Measurements from ENCODE around the gene PRAMEF4.
"Not testable (repeated sequence)": the region's sequence is repeated elsewhere in the genome, so short reads cannot be mapped to it uniquely, and the experiment has no call there.

Gene PRAMEF4

DNA sequence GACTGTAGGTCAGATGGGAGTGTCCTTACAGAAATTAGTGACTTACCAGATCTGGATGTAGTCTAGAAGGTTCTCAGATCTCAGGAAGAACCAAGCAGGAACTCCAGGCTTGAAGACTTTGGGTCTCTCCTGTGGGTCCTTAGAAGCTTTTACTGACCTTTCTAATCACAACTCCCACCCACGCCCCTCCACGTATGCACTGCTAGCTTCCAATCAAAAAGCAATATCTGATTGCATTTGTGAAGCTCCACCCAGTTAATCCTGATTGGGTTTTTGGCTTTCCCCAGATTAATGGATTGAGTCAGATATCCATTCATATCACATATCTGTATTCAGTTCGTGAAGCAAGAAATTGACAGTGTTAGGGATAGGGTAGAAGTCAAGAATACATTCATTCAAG is at the start of gene PRAMEF4:
PRAMEF4 (minus strand) TSS at position 101 of the 400 bp plus-strand sequence. CDS start 2,807 bp downstream, outside the sequence.
- H3K9me3 ChIP-seq; H3K36me3 ChIP-seq; H3K4me3 ChIP-seq (ENCODE audit: low read depth in 1 of 2, low read length in 1 of 2); H3K27ac ChIP-seq; H3K4me1 ChIP-seq (ENCODE audit: control insufficient read depth in 1 of 2, insufficient read depth in 1 of 2, low read depth in 1 of 2, low read length in 1 of 2); H3K27me3 ChIP-seq: not testable (repeated sequence)

DNA sequence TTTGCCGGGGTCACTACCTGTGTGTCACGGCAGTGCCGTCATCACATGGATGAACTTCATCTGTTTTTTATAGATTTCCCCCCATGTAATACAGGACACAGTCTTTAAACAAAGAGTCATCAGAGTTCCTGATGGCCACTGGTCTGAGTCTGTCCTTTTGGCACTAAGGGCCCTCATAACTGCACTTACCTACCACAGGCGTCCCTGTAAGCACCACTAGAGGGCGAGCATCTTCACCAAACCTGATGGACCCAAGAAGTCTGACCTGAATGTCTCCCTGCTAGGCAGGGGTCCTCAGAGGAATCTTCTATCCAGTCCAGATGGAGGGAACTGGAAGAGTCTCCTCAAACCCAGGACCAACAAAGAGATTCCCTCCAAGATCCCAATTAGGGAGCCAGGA is 38.4 kb upstream of the PRAMEF4 start:
- not testable (repeated sequence) for H3K27me3 ChIP-seq; H3K36me3 ChIP-seq; H3K4me1 ChIP-seq (ENCODE audit: control insufficient read depth in 1 of 2, insufficient read depth in 1 of 2, low read depth in 1 of 2, low read length in 1 of 2); H3K9me3 ChIP-seq; H3K4me3 ChIP-seq (ENCODE audit: low read depth in 1 of 2, low read length in 1 of 2); H3K27ac ChIP-seq

DNA sequence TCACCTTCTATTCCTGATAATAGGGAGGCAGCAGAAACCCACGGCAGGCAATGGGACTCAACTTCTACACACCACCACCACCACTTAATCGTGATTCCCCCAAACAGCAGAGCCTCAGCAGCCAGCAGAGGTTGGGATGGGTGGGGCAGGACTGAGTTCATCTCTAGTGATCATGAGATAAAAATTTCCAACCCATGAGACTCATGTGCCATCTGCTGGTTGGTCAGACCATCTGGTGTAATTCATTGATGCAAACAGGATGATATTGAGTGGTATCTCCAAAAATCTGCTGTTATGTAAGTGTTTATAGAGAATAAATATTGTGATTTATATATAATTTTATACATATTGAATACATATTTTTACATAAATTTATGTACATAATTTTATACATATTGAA is 35.7 kb upstream of the PRAMEF4 start:
- not testable (repeated sequence) for H3K9me3 ChIP-seq; H3K27ac ChIP-seq; H3K27me3 ChIP-seq; H3K4me3 ChIP-seq (ENCODE audit: low read depth in 1 of 2, low read length in 1 of 2); H3K4me1 ChIP-seq (ENCODE audit: control insufficient read depth in 1 of 2, insufficient read depth in 1 of 2, low read depth in 1 of 2, low read length in 1 of 2); H3K36me3 ChIP-seq

DNA sequence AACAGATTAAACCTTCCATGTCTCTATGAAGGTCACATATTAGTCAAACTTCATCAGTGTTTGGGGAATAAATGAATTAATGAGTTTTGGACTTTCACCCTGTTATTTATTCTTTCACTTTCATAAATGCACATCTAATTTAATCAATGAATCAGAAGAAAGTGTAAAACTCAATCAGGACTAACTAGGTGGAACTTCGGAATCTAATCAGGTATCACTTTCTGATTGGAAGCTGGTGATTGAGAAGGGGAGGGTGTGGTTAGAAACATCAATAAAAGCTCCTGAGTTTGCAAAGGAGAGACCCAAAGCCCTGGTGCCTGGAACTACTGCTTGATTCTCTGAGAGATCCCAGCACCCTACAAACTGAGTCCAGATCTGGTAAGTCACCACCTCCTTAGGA is 30.3 kb upstream of the PRAMEF4 start, which contains the start of gene PRAMEF7:
PRAMEF7 (plus strand) TSS at position 301 of the 400 bp plus-strand sequence. CDS start 1,083 bp downstream, outside the sequence.
- not testable (repeated sequence) for H3K4me1 ChIP-seq (ENCODE audit: control insufficient read depth in 1 of 2, insufficient read depth in 1 of 2, low read depth in 1 of 2, low read length in 1 of 2)

DNA sequence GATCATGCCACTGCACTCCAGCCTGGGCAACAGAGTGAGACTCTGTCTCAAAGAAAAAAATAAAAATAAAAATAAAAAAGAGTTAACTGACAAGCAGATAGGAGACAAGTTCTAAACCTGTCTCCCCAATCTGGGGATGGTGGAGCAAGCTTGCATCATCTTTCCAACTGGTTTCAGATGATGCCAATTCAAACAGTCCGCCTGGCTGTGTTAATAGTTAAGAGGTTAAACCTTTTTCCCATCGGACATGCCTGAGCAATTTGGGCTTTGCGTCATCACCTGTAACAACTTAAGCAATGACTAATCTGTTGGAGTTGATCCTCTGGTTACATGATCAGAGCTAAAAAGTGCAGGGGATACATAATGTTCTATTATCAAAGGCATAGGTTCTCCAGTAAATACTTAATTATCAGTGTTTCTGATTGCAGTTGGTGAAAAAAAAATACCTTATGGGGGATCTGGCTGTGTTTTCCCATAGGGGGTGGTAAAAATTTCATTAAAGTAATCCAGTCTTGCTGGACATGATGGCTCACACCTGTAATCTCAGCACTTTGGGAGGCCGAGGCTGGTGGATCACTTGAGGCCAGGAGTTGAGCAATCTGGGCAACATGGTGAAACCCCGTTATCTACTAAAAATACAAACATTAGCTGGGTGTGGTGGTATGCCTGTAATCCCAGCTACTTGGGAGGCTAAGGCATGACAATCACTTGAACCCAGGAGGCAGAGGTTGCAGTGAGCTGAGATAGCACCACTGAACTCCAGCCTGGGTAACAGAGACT is 18.0 kb upstream of the PRAMEF4 start:
- not testable (repeated sequence) for H3K9me3 ChIP-seq; H3K4me1 ChIP-seq (ENCODE audit: control insufficient read depth in 1 of 2, insufficient read depth in 1 of 2, low read depth in 1 of 2, low read length in 1 of 2); H3K4me3 ChIP-seq (ENCODE audit: low read depth in 1 of 2, low read length in 1 of 2); H3K27me3 ChIP-seq; H3K27ac ChIP-seq; H3K36me3 ChIP-seq

More for the DNA sequence above, 30.3 kb upstream of the PRAMEF4 start, which contains the start of gene PRAMEF7:
- H3K36me3 ChIP-seq; H3K9me3 ChIP-seq; H3K27me3 ChIP-seq; H3K4me3 ChIP-seq (ENCODE audit: low read depth in 1 of 2, low read length in 1 of 2); H3K27ac ChIP-seq: not testable (repeated sequence)

DNA sequence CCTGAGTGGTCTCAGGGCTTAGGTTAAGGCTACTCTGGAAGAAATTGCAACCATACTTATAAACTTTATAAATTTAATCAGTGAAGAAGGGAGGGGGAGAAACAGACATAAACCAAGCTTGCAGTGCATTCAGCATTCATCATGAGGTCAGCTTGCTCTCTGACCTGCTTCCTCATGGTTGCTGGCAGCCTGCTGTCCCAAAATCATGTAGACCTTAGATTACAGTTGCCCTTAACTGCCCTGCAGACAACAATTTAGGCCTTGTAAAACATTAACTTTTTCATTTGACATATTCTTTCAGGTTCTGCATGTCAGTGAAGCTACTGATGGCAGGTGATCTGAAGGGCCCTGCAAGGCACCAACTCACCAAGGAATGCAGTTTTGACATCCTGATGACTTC is 13.2 kb upstream of the PRAMEF4 start:
- not testable (repeated sequence) for H3K4me3 ChIP-seq (ENCODE audit: low read depth in 1 of 2, low read length in 1 of 2); H3K4me1 ChIP-seq (ENCODE audit: control insufficient read depth in 1 of 2, insufficient read depth in 1 of 2, low read depth in 1 of 2, low read length in 1 of 2); H3K27ac ChIP-seq; H3K9me3 ChIP-seq; H3K36me3 ChIP-seq; H3K27me3 ChIP-seq

DNA sequence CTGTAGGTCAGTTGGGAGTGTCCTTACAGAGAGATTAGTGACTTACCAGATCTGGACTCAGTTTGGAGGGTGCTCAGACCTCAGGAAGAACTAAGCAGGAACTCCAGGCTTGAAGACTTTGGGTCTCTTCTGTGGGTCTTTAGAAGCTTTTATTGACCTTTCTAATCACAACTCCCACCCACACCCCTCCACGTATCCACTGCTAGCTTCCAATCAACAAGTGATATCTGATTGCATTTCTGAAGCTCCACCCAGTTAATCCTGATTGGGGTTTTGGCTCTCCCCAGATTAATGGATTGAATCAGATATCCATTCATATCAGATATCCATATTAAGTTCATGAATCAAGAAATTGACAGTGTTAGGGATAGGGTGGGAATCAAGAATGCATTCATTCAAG is 12.2 kb upstream of the PRAMEF4 start, which contains the start of gene PRAMEF10:
PRAMEF10 (minus strand) TSS at position 101 of the 400 bp plus-strand sequence. CDS start 2,423 bp downstream, outside the sequence.
- H3K27ac ChIP-seq; H3K36me3 ChIP-seq; H3K9me3 ChIP-seq; H3K4me3 ChIP-seq (ENCODE audit: low read depth in 1 of 2, low read length in 1 of 2); H3K27me3 ChIP-seq; H3K4me1 ChIP-seq (ENCODE audit: control insufficient read depth in 1 of 2, insufficient read depth in 1 of 2, low read depth in 1 of 2, low read length in 1 of 2): not testable (repeated sequence)

DNA sequence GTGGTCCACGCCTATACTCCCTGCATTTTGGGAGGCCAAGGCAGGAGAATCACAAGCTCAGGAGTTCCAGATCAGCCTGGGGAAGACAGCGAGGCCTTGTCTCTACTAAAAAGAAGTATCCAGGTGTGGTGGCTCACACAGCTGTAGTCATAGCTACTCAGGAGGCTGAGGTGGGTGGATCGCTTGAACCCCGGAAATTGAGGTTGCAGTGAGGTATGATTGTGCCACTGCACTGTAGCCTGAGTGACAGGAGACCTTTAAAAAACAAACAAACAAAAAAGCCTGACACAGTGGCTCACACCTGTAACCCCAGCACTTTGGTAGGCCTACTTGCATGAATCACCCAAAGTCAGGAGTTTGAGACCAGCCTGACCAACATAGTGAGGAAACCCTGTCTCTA is 7.5 kb downstream of the PRAMEF4 start:
- not testable (repeated sequence) for H3K9me3 ChIP-seq; H3K27ac ChIP-seq; H3K27me3 ChIP-seq; H3K4me1 ChIP-seq (ENCODE audit: control insufficient read depth in 1 of 2, insufficient read depth in 1 of 2, low read depth in 1 of 2, low read length in 1 of 2); H3K4me3 ChIP-seq (ENCODE audit: low read depth in 1 of 2, low read length in 1 of 2); H3K36me3 ChIP-seq

DNA sequence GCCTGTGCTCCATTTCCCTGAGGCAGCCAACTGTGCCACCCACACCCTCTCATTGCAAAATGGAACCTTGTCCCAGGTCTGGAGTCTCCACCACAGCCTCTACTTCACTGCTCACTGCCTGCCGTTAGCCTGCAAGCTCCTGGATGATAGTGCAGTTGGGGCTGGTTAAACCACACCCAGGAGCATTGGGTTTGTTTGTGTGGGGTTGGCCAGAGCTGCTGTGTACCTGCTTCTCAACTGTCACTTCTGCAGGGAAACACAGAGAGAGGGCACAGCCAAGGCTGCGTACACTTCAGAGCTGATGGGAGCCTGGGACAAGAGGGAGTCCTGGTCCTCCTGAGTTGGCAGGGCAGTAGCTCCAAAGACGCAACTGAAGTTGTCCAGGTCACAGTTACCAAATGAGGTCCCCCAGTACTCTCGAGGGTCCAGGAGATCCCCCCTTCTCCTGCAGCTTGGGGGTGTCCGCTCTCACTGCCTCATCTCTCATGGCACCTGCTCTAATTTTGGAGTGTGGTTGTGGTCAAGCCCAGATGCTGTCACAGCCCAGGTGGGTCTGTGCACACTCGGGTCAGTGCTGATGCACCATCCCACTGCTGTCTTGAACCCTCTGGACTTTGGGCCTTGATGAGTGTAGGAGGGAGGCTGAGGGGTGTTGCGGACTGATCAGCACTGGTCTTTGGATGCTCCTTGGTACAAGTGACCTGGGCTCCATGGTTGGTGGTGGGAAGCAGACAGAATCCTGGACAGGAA is 22.7 kb downstream of the PRAMEF4 start:
- not testable (repeated sequence) for H3K4me3 ChIP-seq (ENCODE audit: low read depth in 1 of 2, low read length in 1 of 2); H3K27me3 ChIP-seq; H3K4me1 ChIP-seq (ENCODE audit: control insufficient read depth in 1 of 2, insufficient read depth in 1 of 2, low read depth in 1 of 2, low read length in 1 of 2); H3K9me3 ChIP-seq; H3K36me3 ChIP-seq; H3K27ac ChIP-seq

DNA sequence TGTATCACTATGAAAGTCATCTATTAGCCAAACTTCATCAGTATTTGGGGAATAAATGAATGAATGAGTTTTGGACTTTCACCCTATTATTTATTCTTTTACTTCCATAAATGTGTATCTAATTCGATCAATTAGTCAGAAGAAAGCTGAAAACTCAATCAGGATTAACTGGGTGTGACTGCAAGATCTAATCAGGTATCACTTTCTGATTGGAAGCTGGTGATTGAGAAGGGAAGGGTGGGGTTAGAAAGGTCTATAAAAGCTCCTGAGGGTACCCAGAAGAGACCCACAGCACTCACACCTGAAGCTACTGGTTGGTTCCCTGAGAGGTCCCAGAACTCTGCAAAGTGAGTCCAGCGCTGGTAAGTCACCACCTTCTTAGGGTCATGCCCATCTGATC is 29.2 kb downstream of the PRAMEF4 start, which contains the start of gene PRAMEF2:
PRAMEF2 (plus strand) TSS at position 301 of the 400 bp plus-strand sequence. CDS start 1,924 bp downstream, outside the sequence.
- not testable (repeated sequence) for H3K9me3 ChIP-seq; H3K36me3 ChIP-seq; H3K27ac ChIP-seq; H3K4me3 ChIP-seq (ENCODE audit: low read depth in 1 of 2, low read length in 1 of 2); H3K4me1 ChIP-seq (ENCODE audit: control insufficient read depth in 1 of 2, insufficient read depth in 1 of 2, low read depth in 1 of 2, low read length in 1 of 2); H3K27me3 ChIP-seq
